SK-N-SH treated with all-trans-retinoic acid at 6 μM for 48 hours (cell line): Measurements from ENCODE around the gene UBB.

ENCODE experiments used
- PATZ1 ChIP-seq: fragments of 250-450 bp; sonication (Bioruptor Pico); IDR thresholded peaks from 2 replicates; pipeline ENCODE4 v1.8.0; 2020; ENCODE audit warnings: mild to moderate bottlenecking, moderate library complexity, borderline replicate concordance
- SNAI2 ChIP-seq: fragments of 250-450 bp; sonication (Bioruptor Pico); IDR thresholded peaks from 2 replicates; pipeline ENCODE4 v1.5.0; 2020; ENCODE audit warnings: mild to moderate bottlenecking, moderate library complexity
- TSHZ2 ChIP-seq: fragments of 250-450 bp; sonication (Bioruptor Pico); IDR thresholded peaks from 2 replicates; pipeline ENCODE4 v1.5.0; 2020; ENCODE audit warnings: mild to moderate bottlenecking, moderate library complexity
- ZC3H10 ChIP-seq: fragments of 250-450 bp; sonication (Bioruptor Pico); IDR thresholded peaks from 2 replicates; pipeline ENCODE4 v1.5.1; 2021; ENCODE audit warnings: mild to moderate bottlenecking, moderate library complexity
- ZFP30 ChIP-seq: fragments of 450-650 bp; formaldehyde crosslinking; IDR thresholded peaks from 2 replicates; pipeline ENCODE4 v1.5.0; 2022; ENCODE audit warnings: mild to moderate bottlenecking, moderate library complexity

- TF ChIP-seq TSHZ2 (CRISPR knock-in tag): no peak
- TF ChIP-seq ZFP30 (CRISPR knock-in tag): no peak
- no peak for TF ChIP-seq PATZ1
- no peak for TF ChIP-seq SNAI2 (CRISPR knock-in tag)
- no peak for TF ChIP-seq ZC3H10 (CRISPR knock-in tag)
These were observed 19.0 kb upstream of the UBB start for GRCh38 chr17:16361874-16362273.
